Esophagus squamous epithelium (tissue), 4 donors: ENCODE measurements around the gene RHBDL3.

ENCODE experiments used
- POLR2A ChIP-seq, 4 donors: fragments of 450-650 bp; IDR thresholded peaks; one replicate each; pipeline ENCODE4 v1.6.1; 2017; ENCODE audit warnings: antibody characterized with exemption in 4 of 4, mild to moderate bottlenecking in 4 of 4, moderate library complexity in 3 of 4
- TF ChIP-seq, protein P1 (sequence below), 6 experiments: fragments of 450-650 bp in 4 of 6; fragments of 200-600 bp in 2 of 6; sonication (generic) in 2 of 6; IDR thresholded peaks; one replicate each; pipeline ENCODE4 v1.5.1; 2016 to 2019; ENCODE audit warnings: antibody characterized with exemption in 6 of 6, mild to moderate bottlenecking in 4 of 6, moderate library complexity in 4 of 6

DNA sequence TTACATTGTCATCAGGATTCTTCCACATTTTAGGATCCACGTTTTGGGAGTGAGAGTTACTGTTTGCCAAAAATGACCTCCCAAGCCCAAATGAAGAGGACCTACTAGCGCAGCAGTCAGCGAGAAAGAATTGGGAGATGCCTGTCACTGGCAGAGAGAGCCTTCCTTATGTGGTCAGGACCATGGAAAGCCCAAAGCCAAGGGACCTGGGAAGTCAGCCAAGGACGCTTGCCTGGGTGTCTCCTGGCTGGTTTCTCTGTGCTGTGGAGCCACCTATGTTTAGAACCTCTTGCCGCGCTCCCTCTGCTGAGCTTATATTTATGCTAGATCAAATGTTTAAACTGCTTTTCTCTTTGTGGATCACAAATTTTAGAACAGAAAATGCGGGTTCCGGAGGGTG is 24.9 kb upstream of the RHBDL3 start:
- TF ChIP-seq POLR2A (IDR thresholded peaks at IDR 0.05) = no peak
- TF ChIP-seq, protein P1, sequence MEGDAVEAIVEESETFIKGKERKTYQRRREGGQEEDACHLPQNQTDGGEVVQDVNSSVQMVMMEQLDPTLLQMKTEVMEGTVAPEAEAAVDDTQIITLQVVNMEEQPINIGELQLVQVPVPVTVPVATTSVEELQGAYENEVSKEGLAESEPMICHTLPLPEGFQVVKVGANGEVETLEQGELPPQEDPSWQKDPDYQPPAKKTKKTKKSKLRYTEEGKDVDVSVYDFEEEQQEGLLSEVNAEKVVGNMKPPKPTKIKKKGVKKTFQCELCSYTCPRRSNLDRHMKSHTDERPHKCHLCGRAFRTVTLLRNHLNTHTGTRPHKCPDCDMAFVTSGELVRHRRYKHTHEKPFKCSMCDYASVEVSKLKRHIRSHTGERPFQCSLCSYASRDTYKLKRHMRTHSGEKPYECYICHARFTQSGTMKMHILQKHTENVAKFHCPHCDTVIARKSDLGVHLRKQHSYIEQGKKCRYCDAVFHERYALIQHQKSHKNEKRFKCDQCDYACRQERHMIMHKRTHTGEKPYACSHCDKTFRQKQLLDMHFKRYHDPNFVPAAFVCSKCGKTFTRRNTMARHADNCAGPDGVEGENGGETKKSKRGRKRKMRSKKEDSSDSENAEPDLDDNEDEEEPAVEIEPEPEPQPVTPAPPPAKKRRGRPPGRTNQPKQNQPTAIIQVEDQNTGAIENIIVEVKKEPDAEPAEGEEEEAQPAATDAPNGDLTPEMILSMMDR (IDR thresholded peaks at IDR 0.05) = no peak
